Measurements from ENCODE around the gene GASK1B. TPM values are rescaled to one million over a fixed set of nuclear protein-coding genes. Genes with fewer than 3 reads are reported as not detected.

The GASK1B gene
- total and polyA plus RNA-seq, 2 of the 13 experiments (the other 11 are each of a cell fraction or from before 2014, with no cell fraction given), result 29.1 to 40.4 TPM

GRCh38 chr4:158219623-158220022, 46.8 kb upstream of the GASK1B start:
- H2AFZ ChIP-seq (ENCODE audit: low read length), result no peak overlapping the region
- H3K4me2 ChIP-seq (ENCODE audit: low read depth, low read length), result no peak overlapping the region
- no peaks in the 10 kb centered on the region for H4K20me1 ChIP-seq (ENCODE audit: insufficient read depth, low read length)
- POLR2A ChIA-PET, result no interaction called here
- in situ Hi-C loops (cut with HindIII; ENCODE audit: extremely low pct_ligation_motif_present, low pct_unique_long_range_greater_than_20kb), result no loop called here
- no peak overlapping the region for H3K27ac ChIP-seq (ENCODE audit: extremely low read length, insufficient read depth, low read length)
- H3K36me3 ChIP-seq (replicated peaks in 1 of 2; ENCODE audit: control insufficient read depth in 1 of 2, insufficient read depth in 2 of 2, low read length in 2 of 2), result no peaks in the 10 kb centered on the region; a peak in 2 of 5 replicates
- WGBS (ENCODE audit: low lambda C conversion rate), result 94% methylated on average over 1 of the region's 1 CpG
- H3K4me1 ChIP-seq (ENCODE audit: insufficient read depth, low read length), result no peaks in the 10 kb centered on the region
- FAIRE-seq, result no peak
- ATAC-seq, result no peak
- H3K9me3 ChIP-seq (ENCODE audit: low read length), result no peaks in the 10 kb centered on the region
- TF ChIP-seq SALL2 (CRISPR knock-in tag; IDR thresholded peaks at IDR 0.05) (no peak), BHLHE40 (IDR thresholded peaks at IDR 0.05; ENCODE audit: low read length) (no peak), ZNF205 (CRISPR knock-in tag; IDR thresholded peaks at IDR 0.05) (no peak), CERS6 (CRISPR knock-in tag; IDR thresholded peaks at IDR 0.05) (no peak), ZNF234 (CRISPR knock-in tag; conservative IDR thresholded peaks at IDR 0.05) (no peak), ZNF691 (CRISPR knock-in tag; IDR thresholded peaks at IDR 0.05; ENCODE audit: borderline replicate concordance, low read depth) (no peak), ZNF335 (CRISPR knock-in tag; IDR thresholded peaks at IDR 0.05) (no peak), RBFOX2 (IDR thresholded peaks at IDR 0.05; ENCODE audit: low read depth, low read length) (no peak), PITX1 (CRISPR knock-in tag; IDR thresholded peaks at IDR 0.05) (no peak), ZMYM3 (CRISPR knock-in tag; IDR thresholded peaks at IDR 0.05) (no peak), KLF6 (CRISPR knock-in tag; IDR thresholded peaks at IDR 0.05) (no peak)
- no peak overlapping the region for H3K9ac ChIP-seq (ENCODE audit: insufficient read depth, low read depth, low read length)
- BruUV-seq (replicated peaks), result no TSS peak
- DNase-seq (ENCODE audit: low spot score), result no peak
- CTCF ChIA-PET (ENCODE audit: low intra/inter-chr PET ratio, low total read pairs), result no interaction called here
- H3K27me3 ChIP-seq (ENCODE audit: control insufficient read depth in 1 of 2, insufficient read depth in 2 of 2, low read length in 2 of 2), result no peaks in the 10 kb centered on the region
- no peaks in the 10 kb centered on the region for H3K79me2 ChIP-seq (ENCODE audit: insufficient read depth, low read length)
- intact Hi-C loops (cut with micrococcal nuclease; ENCODE audit: unreplicated experiment), result no loop called here
- no peak overlapping the region for H3K4me3 ChIP-seq (replicated peaks in 1 of 3; ENCODE audit: insufficient read depth in 1 of 3, low read depth in 2 of 3, low read length in 3 of 3)
